Kidney (tissue), 14 donors: ENCODE data around the gene NFYC. TPM values are rescaled to one million over a fixed set of nuclear protein-coding genes. Genes with fewer than 3 reads are reported as not detected.
A peak's percentile ranks its signal among the peaks of the same experiment; 100 is the strongest.

Experiments used
- DNase-seq, 5 donors: peaks; one replicate each; pipeline ENCODE4 v3.0.0-alpha.2; 2013 to 2020
- FAIRE-seq: peaks from 2 replicates; lab custom pipeline; 2012; peaks lifted over from hg19 to GRCh38; lab: Jason Lieb, UNC
- H3K27ac ChIP-seq, 2 donors: one replicate each; pipeline ENCODE4 v1.7.0; 2013; ENCODE audit warnings: low read depth in 2 of 2, low read length in 2 of 2, inconsistent platforms in 1 of 2
- H3K27me3 ChIP-seq: one replicate; pipeline ENCODE4 v1.7.1; 2013; ENCODE audit warnings: low read length, inconsistent platforms; ENCODE audit not compliant: control insufficient read depth, insufficient read depth
- H3K36me3 ChIP-seq, 3 donors: one replicate each; pipeline versions ENCODE4 v1.7.0 to v1.7.1; 2013; ENCODE audit warnings: low read length in 3 of 3, control low read depth in 1 of 3, inconsistent platforms in 1 of 3; ENCODE audit not compliant: insufficient read depth in 3 of 3, control insufficient read depth in 2 of 3
- H3K4me1 ChIP-seq, 3 donors: one replicate each; pipeline versions ENCODE4 v1.7.0 to v1.7.1; 2013; ENCODE audit warnings: low read length in 3 of 3, inconsistent platforms in 1 of 3, low read depth in 1 of 3; ENCODE audit not compliant: control insufficient read depth in 2 of 3, insufficient read depth in 2 of 3
- H3K4me3 ChIP-seq, 3 donors: one replicate each; pipeline versions ENCODE4 v1.7.0 to v1.8.1; 2013; ENCODE audit warnings: low read length in 3 of 3, control low read depth in 1 of 3, inconsistent platforms in 1 of 3
- H3K9ac ChIP-seq, 3 donors: one replicate each; pipeline versions ENCODE4 v1.7.0 to v1.7.1; 2013; ENCODE audit warnings: low read length in 3 of 3, control low read depth in 1 of 3, inconsistent platforms in 1 of 3
- H3K9me3 ChIP-seq, 3 donors: one replicate each; pipeline versions ENCODE4 v1.7.0 to v1.7.1; 2013; ENCODE audit warnings: low read length in 3 of 3, control low read depth in 1 of 3, inconsistent platforms in 1 of 3; ENCODE audit not compliant: control insufficient read depth in 2 of 3, insufficient read depth in 1 of 3
- intact Hi-C: fragments of 100-400 bp; cut with DNase I; formaldehyde crosslinking; loops from one replicate; pipeline ENCODE4 v1.11.1; 2022
- polyA plus RNA-seq: library from polyadenylated mRNA; stranded (reverse); fragments of 350-450 nt; fragmentation: Illumina TruSeq; extraction: RNeasy Lipid Tissue Mini Kit (QIAGEN cat#74804); gene quantifications from one replicate; pipeline ENCODE4 v1.2.3, GENCODE V29; 2014; ENCODE audit warnings: low read depth, low replicate concordance; ENCODE audit not compliant: insufficient read depth
- total RNA-seq: library from RNA; stranded (reverse); fragmentation: NEBNext Ultra II Directional; extraction: Animal tissue kit (Norgen Biotek cat#: 25700); gene quantifications from one replicate; pipeline ENCODE4 v1.2.1, GENCODE V29; 2021
- TF ChIP-seq, protein P1 (sequence below): IDR thresholded peaks from 3 replicates; pipeline ENCODE4 v1.5.1; 2012; ENCODE audit warnings: mild to moderate bottlenecking, moderate library complexity, borderline replicate concordance; ENCODE audit not compliant: insufficient read depth; ENCODE audit errors: extremely low read depth
- donor health status: control.
- donor health status: control.
- donor health status: control.
- donor health status: control.
- donor health status: control.
- donor health status: DM: yes; HTN: yes; CAD: no.
- donor health status: Normal renal cell carcinoma (clear cell type).

Gene NFYC
- total and polyA plus RNA-seq, 2 donors from 2014 or later = 52.1 to 69.3 TPM

DNA sequence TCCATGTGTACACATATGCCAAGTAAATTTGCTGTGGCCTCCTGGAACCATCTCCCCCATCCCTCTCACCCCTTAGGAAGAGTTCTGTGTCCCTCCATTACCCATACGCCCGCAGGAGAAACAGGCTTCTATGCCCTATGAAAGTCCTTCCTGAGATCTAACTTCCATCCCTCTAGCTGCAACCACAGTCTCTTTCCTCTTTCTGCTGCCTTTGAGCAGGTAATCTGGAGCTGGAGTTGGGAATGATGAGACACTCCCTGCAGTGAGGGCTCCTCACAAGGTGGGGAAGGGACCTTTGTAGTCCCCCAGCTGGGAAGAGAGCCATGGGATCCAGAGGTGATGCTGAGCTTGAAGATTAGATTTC is 90.1 kb downstream of the NFYC start:
- Histone ChIP-seq H3K9me3 (no peaks in the 10 kb centered on the region), H3K4me3 (no peak overlapping the region), H3K27me3 (no peaks in the 10 kb centered on the region), H3K36me3 (no peaks in the 10 kb centered on the region), H3K27ac (no peak overlapping the region), H3K9ac (no peak overlapping the region), H3K4me1 (peaks cover 0 to 9% (median 0%) of the 10 kb centered on the region in 3 donors)
- DNase-seq (peak in 1 of 5 donors; percentile 31), FAIRE-seq (no peak)
- TF ChIP-seq, protein P1, sequence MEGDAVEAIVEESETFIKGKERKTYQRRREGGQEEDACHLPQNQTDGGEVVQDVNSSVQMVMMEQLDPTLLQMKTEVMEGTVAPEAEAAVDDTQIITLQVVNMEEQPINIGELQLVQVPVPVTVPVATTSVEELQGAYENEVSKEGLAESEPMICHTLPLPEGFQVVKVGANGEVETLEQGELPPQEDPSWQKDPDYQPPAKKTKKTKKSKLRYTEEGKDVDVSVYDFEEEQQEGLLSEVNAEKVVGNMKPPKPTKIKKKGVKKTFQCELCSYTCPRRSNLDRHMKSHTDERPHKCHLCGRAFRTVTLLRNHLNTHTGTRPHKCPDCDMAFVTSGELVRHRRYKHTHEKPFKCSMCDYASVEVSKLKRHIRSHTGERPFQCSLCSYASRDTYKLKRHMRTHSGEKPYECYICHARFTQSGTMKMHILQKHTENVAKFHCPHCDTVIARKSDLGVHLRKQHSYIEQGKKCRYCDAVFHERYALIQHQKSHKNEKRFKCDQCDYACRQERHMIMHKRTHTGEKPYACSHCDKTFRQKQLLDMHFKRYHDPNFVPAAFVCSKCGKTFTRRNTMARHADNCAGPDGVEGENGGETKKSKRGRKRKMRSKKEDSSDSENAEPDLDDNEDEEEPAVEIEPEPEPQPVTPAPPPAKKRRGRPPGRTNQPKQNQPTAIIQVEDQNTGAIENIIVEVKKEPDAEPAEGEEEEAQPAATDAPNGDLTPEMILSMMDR = no peak
- intact Hi-C loops = no loop called here

DNA sequence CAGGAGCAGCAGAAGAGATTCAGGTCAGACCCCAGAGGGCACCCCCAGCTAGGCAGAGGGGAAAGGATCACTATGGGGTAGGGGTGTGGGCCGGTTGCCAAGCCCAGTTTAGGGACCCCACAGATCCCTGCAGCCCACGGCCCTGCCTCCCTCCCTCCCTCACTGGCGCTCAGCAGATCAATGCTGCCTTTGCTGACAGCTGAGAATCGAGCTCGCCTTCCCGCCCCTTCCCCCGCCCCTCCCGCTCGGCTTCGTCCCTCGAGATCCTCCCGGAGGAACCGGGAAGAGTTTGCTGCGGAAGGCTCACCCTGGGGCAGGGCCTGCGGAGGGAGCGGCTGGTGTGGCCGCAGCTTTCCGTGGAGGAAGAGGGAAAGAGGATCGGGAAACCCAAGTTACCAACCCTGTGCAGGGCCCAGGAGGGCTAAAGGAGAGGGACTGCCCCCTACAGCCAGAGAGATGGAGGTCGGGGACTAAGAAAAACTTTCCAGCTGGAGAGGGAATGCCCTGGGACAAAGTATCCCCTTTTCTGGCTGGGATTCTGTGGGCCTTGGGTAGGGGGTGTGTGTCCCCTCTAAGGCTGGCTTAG is 91.0 kb downstream of the NFYC start:
- intact Hi-C loops = no loop called here
- TF ChIP-seq, protein P1 = no peak
- H3K27me3 ChIP-seq = no peaks in the 10 kb centered on the region
- peak overlapping the region in 1 of 3 donors; percentile 52 for H3K4me3 ChIP-seq
- DNase-seq (peak in 3 of 5 donors; percentile 43 to 80 (median 74)), FAIRE-seq (no peak)
- H3K27ac ChIP-seq = no peak overlapping the region
- no peaks in the 10 kb centered on the region for H3K9me3 ChIP-seq
- H3K9ac ChIP-seq = peak overlapping the region in 1 of 3 donors; percentile 34
- H3K36me3 ChIP-seq = no peaks in the 10 kb centered on the region
- H3K4me1 ChIP-seq = peaks cover 0 to 9% (median 0%) of the 10 kb centered on the region in 3 donors

DNA sequence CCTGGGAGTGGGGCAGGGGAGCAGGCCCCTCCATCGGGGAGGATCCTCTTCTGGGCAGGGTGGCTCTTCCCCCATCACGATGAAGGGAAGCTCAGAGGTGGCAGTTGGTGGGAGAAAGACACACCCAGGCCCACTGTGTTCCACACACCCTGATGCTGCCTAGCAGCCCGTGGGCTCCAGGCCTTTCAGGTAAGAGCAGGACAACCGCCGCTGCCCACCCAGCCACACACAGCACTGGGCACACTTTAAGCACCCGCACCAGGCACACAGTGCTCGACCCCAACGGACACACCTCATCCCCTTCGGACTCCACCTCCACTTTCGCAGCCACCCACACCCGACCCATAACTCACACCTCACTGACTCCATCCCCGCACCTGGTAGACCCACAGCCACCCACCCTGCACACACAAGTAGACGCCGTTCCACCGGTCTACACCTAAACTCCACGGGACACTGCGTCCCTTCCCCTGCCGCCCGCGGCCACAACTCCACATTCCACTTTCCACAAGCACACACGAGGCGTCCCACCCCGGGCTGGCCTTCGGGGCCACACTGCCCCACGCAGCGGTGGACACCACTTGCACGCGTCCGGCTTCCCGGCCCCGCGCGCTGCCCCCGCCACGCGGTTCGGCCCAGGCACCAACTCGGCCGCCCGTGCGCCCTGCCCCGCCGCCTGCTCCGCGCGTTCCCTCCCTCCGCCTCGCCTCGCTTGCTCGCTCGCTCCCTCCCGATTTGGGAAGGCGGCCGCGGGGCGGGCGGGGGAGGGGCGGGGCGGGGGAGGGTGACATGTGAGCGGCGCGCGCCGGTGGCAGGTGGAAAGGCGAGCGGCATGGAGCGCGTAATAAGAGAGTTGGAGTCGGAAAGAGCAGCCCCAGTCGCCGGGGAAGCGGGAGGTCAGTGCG is 91.7 kb downstream of the NFYC start, which contains the start of gene KCNQ4:
Gene KCNQ4 (plus strand): TSS at position 787 of the 905 bp plus-strand sequence. CDS start 307 bp downstream, outside the sequence.
- FAIRE-seq (no peak), DNase-seq (peak; percentile 74 to 91 (median 87))
- Histone ChIP-seq H3K4me1 (peaks cover 0 to 9% (median 0%) of the 10 kb centered on the region in 3 donors), H3K27me3 (no peaks in the 10 kb centered on the region), H3K27ac (no peak within 1 kb of the TSS), H3K9ac (peak within 1 kb of the TSS in 1 of 3 donors; percentile 34), H3K36me3 (no peaks in the 10 kb centered on the region), H3K9me3 (no peaks in the 10 kb centered on the region), H3K4me3 (peak within 1 kb of the TSS; percentile 20 to 52 (median 33))
- TF ChIP-seq, protein P1 = no peak
- intact Hi-C loops = no loop called here
